ENCODE data around the gene OAF.

OAF gene

GRCh38 chr11:120199613-120200012 is 11.2 kb upstream of the OAF start:
- in situ Hi-C loops (cut with HindIII; ENCODE audit: low sequenced_read_pairs), result no loop called here

- in situ Hi-C loops (cut with HindIII; ENCODE audit: low sequenced_read_pairs), result no loop called here
These were observed 10.2 kb upstream of the OAF start for GRCh38 chr11:120200677-120201076.

GRCh38 chr11:120201653-120202052 is 9.2 kb upstream of the OAF start:
- in situ Hi-C loops (cut with HindIII; ENCODE audit: low sequenced_read_pairs), result no loop called here

- in situ Hi-C loops (cut with HindIII; ENCODE audit: low sequenced_read_pairs), result no loop called here
These were observed 7.2 kb upstream of the OAF start for GRCh38 chr11:120203626-120204025.

GRCh38 chr11:120205596-120206161 is 5.2 kb upstream of the OAF start:
- in situ Hi-C loops (cut with HindIII; ENCODE audit: low sequenced_read_pairs), result no loop called here

- in situ Hi-C loops (cut with HindIII; ENCODE audit: low sequenced_read_pairs), result no loop called here
These were observed 3.3 kb upstream of the OAF start for GRCh38 chr11:120207512-120207911.

- in situ Hi-C loops (cut with HindIII; ENCODE audit: low sequenced_read_pairs), result no loop called here
These were observed 2.8 kb upstream of the OAF start for GRCh38 chr11:120208001-120208441.

GRCh38 chr11:120208777-120209176 is 2.1 kb upstream of the OAF start:
- in situ Hi-C loops (cut with HindIII; ENCODE audit: low sequenced_read_pairs), result no loop called here

GRCh38 chr11:120209746-120210625 is 846 bp upstream of the OAF start:
- in situ Hi-C loops (cut with HindIII; ENCODE audit: low sequenced_read_pairs), result no loop called here

- in situ Hi-C loops (cut with HindIII; ENCODE audit: low sequenced_read_pairs), result no loop called here
These were observed 858 bp downstream of the OAF start for GRCh38 chr11:120211522-120212258.

GRCh38 chr11:120212259-120212878 is 1.5 kb downstream of the OAF start:
- in situ Hi-C loops (cut with HindIII; ENCODE audit: low sequenced_read_pairs), result no loop called here

- in situ Hi-C loops (cut with HindIII; ENCODE audit: low sequenced_read_pairs), result no loop called here
These were observed 2.1 kb downstream of the OAF start for GRCh38 chr11:120212926-120213325.

- in situ Hi-C loops (cut with HindIII; ENCODE audit: low sequenced_read_pairs), result no loop called here
These were observed 3.7 kb downstream of the OAF start for GRCh38 chr11:120214581-120214980.

- in situ Hi-C loops (cut with HindIII; ENCODE audit: low sequenced_read_pairs), result no loop called here
These were observed 4.8 kb downstream of the OAF start for GRCh38 chr11:120215634-120216033.

- in situ Hi-C loops (cut with HindIII; ENCODE audit: low sequenced_read_pairs), result no loop called here
These were observed 5.7 kb downstream of the OAF start for GRCh38 chr11:120216426-120217102.

- in situ Hi-C loops (cut with HindIII; ENCODE audit: low sequenced_read_pairs), result no loop called here
These were observed 6.7 kb downstream of the OAF start for GRCh38 chr11:120217526-120217925.

- in situ Hi-C loops (cut with HindIII; ENCODE audit: low sequenced_read_pairs), result no loop called here
These were observed 7.3 kb downstream of the OAF start for GRCh38 chr11:120217941-120218694.

- in situ Hi-C loops (cut with HindIII; ENCODE audit: low sequenced_read_pairs), result no loop called here
These were observed 7.8 kb downstream of the OAF start for GRCh38 chr11:120218695-120219033.

- in situ Hi-C loops (cut with HindIII; ENCODE audit: low sequenced_read_pairs), result no loop called here
These were observed 8.6 kb downstream of the OAF start for GRCh38 chr11:120219232-120219937.
